Measurements from ENCODE around the gene ZNF318. TPM values are rescaled to one million over a fixed set of nuclear protein-coding genes. Genes with fewer than 3 reads are reported as not detected.

The ZNF318 gene
- polyA plus RNA-seq, 1 of the 3 experiments (the other 2 are of a cell fraction): 6.3 TPM

DNA sequence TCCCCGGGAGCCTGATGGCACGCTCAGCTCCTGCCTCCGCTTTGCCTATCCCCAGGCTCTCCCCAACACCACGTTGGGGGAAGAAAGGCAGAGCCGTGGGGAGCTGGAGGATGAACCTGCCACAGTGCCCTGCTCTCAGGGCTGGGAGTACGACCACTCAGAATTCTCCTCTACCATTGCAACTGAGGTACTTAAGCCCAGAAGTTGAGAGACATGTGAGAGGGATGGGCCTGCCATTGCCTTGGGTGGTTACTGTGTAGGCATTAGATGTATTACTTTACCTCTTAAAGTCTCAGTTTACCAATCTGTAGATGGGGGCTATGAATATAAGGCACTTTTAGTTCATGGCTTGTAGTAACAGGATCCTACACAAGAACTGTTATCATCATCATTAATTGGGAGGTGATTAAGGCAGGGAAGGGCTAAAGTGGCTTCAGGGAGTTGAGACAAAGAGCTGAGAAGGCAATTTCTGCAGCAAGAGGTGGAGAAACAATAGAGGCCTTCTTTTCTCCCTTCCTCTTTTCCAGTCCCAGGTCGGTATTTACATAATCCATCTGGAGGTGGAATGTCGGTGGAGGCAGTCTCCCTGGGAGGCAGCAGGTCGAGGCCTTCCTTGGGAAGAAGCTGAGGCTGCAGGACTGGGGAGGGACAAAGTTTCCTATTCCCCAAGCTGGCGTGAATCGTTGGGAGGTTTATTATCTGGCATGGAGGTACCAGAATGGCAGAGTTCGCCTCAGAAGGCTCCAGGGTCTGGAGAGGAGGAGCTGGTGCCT, 70.7 kb downstream of the ZNF318 start:
- no peak overlapping the region for H3K27ac ChIP-seq (ENCODE audit: low read depth in 2 of 2, low read length in 1 of 2)
- no peak for TF ChIP-seq FOXJ3 (CRISPR knock-in tag; IDR thresholded peaks at IDR 0.05)
- TF ChIP-seq YY1 (IDR thresholded peaks at IDR 0.05; ENCODE audit: low read depth): no peak
- TF ChIP-seq REST (IDR thresholded peaks at IDR 0.05; ENCODE audit: low read depth, low read length): no peak
- no peak for TF ChIP-seq ZBTB33 (IDR thresholded peaks at IDR 0.05; ENCODE audit: borderline replicate concordance, low read depth)
- no peak for TF ChIP-seq SMC3 (IDR thresholded peaks at IDR 0.05; ENCODE audit: low read depth, low read length)
- TF ChIP-seq, protein P1, sequence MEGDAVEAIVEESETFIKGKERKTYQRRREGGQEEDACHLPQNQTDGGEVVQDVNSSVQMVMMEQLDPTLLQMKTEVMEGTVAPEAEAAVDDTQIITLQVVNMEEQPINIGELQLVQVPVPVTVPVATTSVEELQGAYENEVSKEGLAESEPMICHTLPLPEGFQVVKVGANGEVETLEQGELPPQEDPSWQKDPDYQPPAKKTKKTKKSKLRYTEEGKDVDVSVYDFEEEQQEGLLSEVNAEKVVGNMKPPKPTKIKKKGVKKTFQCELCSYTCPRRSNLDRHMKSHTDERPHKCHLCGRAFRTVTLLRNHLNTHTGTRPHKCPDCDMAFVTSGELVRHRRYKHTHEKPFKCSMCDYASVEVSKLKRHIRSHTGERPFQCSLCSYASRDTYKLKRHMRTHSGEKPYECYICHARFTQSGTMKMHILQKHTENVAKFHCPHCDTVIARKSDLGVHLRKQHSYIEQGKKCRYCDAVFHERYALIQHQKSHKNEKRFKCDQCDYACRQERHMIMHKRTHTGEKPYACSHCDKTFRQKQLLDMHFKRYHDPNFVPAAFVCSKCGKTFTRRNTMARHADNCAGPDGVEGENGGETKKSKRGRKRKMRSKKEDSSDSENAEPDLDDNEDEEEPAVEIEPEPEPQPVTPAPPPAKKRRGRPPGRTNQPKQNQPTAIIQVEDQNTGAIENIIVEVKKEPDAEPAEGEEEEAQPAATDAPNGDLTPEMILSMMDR (IDR thresholded peaks at IDR 0.05): no peak
- TF ChIP-seq USF1 (IDR thresholded peaks at IDR 0.05; ENCODE audit: borderline replicate concordance, low read depth): no peak
- TF ChIP-seq, protein P2, sequence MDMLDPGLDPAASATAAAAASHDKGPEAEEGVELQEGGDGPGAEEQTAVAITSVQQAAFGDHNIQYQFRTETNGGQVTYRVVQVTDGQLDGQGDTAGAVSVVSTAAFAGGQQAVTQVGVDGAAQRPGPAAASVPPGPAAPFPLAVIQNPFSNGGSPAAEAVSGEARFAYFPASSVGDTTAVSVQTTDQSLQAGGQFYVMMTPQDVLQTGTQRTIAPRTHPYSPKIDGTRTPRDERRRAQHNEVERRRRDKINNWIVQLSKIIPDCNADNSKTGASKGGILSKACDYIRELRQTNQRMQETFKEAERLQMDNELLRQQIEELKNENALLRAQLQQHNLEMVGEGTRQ (IDR thresholded peaks at IDR 0.05; ENCODE audit: borderline replicate concordance, low read depth, low read length): no peak
- H3K4me2 ChIP-seq: no peak overlapping the region
- no peaks in the 10 kb centered on the region for H3K9me3 ChIP-seq
- H2AFZ ChIP-seq (ENCODE audit: low read depth): no peak overlapping the region
- ChIA-PET POLR2A (interaction anchor here (0.6 kb wide), 1 partner anchor 745 kb away, joined by 3 read pairs; no protein-coding TSS in a partner anchor), CTCF (interaction anchor here (1.3 to 2.8 kb wide), 4 partner anchors 9 to 69 kb away, joined by 4 to 16 read pairs (median 8); partner anchors contain the start of gene DNPH1)
- peaks cover 6% of the 10 kb centered on the region; the same call in 1 of the 2 replicates for H3K27me3 ChIP-seq (ENCODE audit: insufficient read depth)
- H3K9ac ChIP-seq: no peak overlapping the region
- no peaks in the 10 kb centered on the region for H3K79me2 ChIP-seq (ENCODE audit: insufficient read depth)
- H3K9me2 ChIP-seq: no peaks in the 10 kb centered on the region
- H3F3A ChIP-seq (replicated peaks; ENCODE audit: insufficient read depth): no peaks in the 10 kb centered on the region
- WGBS (ENCODE audit: low lambda C conversion rate): 40% methylated on average over 5 of the region's 12 CpGs
- peaks cover 0 to 10% of the 10 kb centered on the region in 2 experiments; a peak in 1 of 4 replicates for H3K4me1 ChIP-seq (ENCODE audit: control insufficient read depth in 1 of 2, insufficient read depth in 2 of 2, low read depth in 1 of 2, low read length in 1 of 2)
- no peak for DNase-seq
- no peak overlapping the region for H3K4me3 ChIP-seq (ENCODE audit: low read depth in 2 of 2, low read length in 1 of 2)
- no peaks in the 10 kb centered on the region for H4K20me1 ChIP-seq (ENCODE audit: insufficient read depth)
- no peaks in the 10 kb centered on the region for H3K36me3 ChIP-seq (replicated peaks in 1 of 2; ENCODE audit: control insufficient read depth in 1 of 2, insufficient read depth in 2 of 2, low read length in 1 of 2)

All from SK-N-SH (cell line).